SU-DHL-6 (cell line): ENCODE data around the gene MTMR8.

Experiments
- H2AFZ ChIP-seq: fragments of 200-600 bp; sonication (generic); 2 replicates; pipeline ENCODE4 v1.6.1; 2014; ENCODE audit warnings: low read depth, mild to moderate bottlenecking, moderate library complexity, mixed read lengths, antibody characterized with exemption, low read length; ENCODE audit not compliant: severe bottlenecking
- H3F3A ChIP-seq: fragments of 200-600 bp; shearing (Covaris generic); 2 replicates; pipeline ENCODE4 v1.6.0; 2016; ENCODE audit warnings: antibody characterized with exemption, mild to moderate bottlenecking; ENCODE audit not compliant: insufficient read depth
- H3K27ac ChIP-seq: fragments of 200-600 bp; sonication (generic); 2 replicates; pipeline ENCODE4 v1.5.1; 2016; ENCODE audit warnings: low read depth, mild to moderate bottlenecking, low read length, moderate library complexity, mixed read lengths
- H3K27me3 ChIP-seq: fragments of 200-600 bp; sonication (generic), shearing (Covaris generic); 2 replicates; pipeline ENCODE4 v1.6.0; 2014; ENCODE audit warnings: mild to moderate bottlenecking, low read length
- H3K36me3 ChIP-seq: fragments of 200-600 bp; sonication (generic); 2 replicates; pipeline ENCODE4 v1.6.1; 2014; ENCODE audit warnings: mild to moderate bottlenecking, low read length, mixed read lengths
- H3K4me2 ChIP-seq: fragments of 300-600, 200-600 bp; shearing (Covaris generic), sonication (generic); 2 replicates; pipeline ENCODE4 v1.6.0; 2014; ENCODE audit warnings: low read length, low read depth, mild to moderate bottlenecking; ENCODE audit not compliant: poor library complexity, severe bottlenecking
- H3K4me3 ChIP-seq: fragments of 200-600 bp; sonication (generic); 2 replicates; pipeline ENCODE4 v1.5.1; 2014; ENCODE audit warnings: antibody characterized with exemption, low read length, mild to moderate bottlenecking, mixed read lengths; ENCODE audit not compliant: insufficient read depth, poor library complexity, severe bottlenecking
- H3K79me2 ChIP-seq: fragments of 200-600 bp; sonication (generic); 2 replicates; pipeline ENCODE4 v1.6.1; 2014; ENCODE audit warnings: mild to moderate bottlenecking, low read length, moderate library complexity; ENCODE audit not compliant: insufficient read depth
- H3K9ac ChIP-seq: fragments of 200-600 bp; sonication (generic); 2 replicates; pipeline ENCODE4 v1.7.0; 2014; ENCODE audit warnings: mild to moderate bottlenecking, low read length
- H3K9me2 ChIP-seq: fragments of 200-600 bp; sonication (generic); replicated peaks from 2 replicates; pipeline ENCODE4 v1.6.1; 2014; ENCODE audit warnings: low read length; ENCODE audit not compliant: insufficient read depth
- H3K9me3 ChIP-seq: fragments of 200-600 bp; sonication (generic); 2 replicates; pipeline ENCODE4 v1.6.1; 2014; ENCODE audit warnings: low read length, mixed read lengths; ENCODE audit not compliant: insufficient read depth
- H4K20me1 ChIP-seq: fragments of 200-600 bp; sonication (generic); 2 replicates; pipeline ENCODE4 v1.6.1; 2014; ENCODE audit warnings: low read depth, mild to moderate bottlenecking, antibody characterized with exemption, low read length, moderate library complexity, mixed read lengths
- CTCF ChIP-seq: fragments of 200-600 bp; sonication (generic); IDR thresholded peaks from one replicate; pipeline ENCODE4 v1.5.1; 2017; ENCODE audit warnings: antibody characterized with exemption, mild to moderate bottlenecking, low read length, moderate library complexity; ENCODE audit not compliant: insufficient read depth, poor library complexity, severe bottlenecking
- EZH2phosphoT487 ChIP-seq: fragments of 200-600 bp; sonication (generic), shearing (Covaris generic); conservative IDR thresholded peaks from 2 replicates; pipeline ENCODE4 v1.6.1; 2018; ENCODE audit warnings: mild to moderate bottlenecking, antibody characterized with exemption, low read length, moderate library complexity, mixed read lengths

Gene MTMR8

GRCh38 chrX:64265265-64265664 is 130.0 kb downstream of the MTMR8 start:
- no peak overlapping the region for H3K27ac ChIP-seq
- no peaks in the 10 kb centered on the region for H4K20me1 ChIP-seq
- H3K9ac ChIP-seq: no peak overlapping the region
- no peak overlapping the region for H2AFZ ChIP-seq
- H3K9me2 ChIP-seq: no peaks in the 10 kb centered on the region
- no peaks in the 10 kb centered on the region for H3K27me3 ChIP-seq
- no peak for TF ChIP-seq CTCF
- no peak for TF ChIP-seq EZH2phosphoT487
- H3K4me2 ChIP-seq: no peak overlapping the region
- H3F3A ChIP-seq: no peaks in the 10 kb centered on the region
- H3K9me3 ChIP-seq: no peaks in the 10 kb centered on the region
- H3K79me2 ChIP-seq: no peaks in the 10 kb centered on the region
- no peak overlapping the region for H3K4me3 ChIP-seq
- H3K36me3 ChIP-seq: no peaks in the 10 kb centered on the region

- H2AFZ ChIP-seq: no peak within 1 kb of the TSS
- H3K4me3 ChIP-seq: no peak within 1 kb of the TSS
- no peaks in the 10 kb centered on the region for H3F3A ChIP-seq
- no peak within 1 kb of the TSS for H3K4me2 ChIP-seq
- H3K9me2 ChIP-seq: no peaks in the 10 kb centered on the region
- TF ChIP-seq EZH2phosphoT487: no peak
- TF ChIP-seq CTCF: no peak
- no peaks in the 10 kb centered on the region for H3K9me3 ChIP-seq
- no peaks in the 10 kb centered on the region for H3K79me2 ChIP-seq
- H3K27ac ChIP-seq: no peak within 1 kb of the TSS
- no peaks in the 10 kb centered on the region for H3K36me3 ChIP-seq
- H3K27me3 ChIP-seq: no peaks in the 10 kb centered on the region
- H4K20me1 ChIP-seq: no peaks in the 10 kb centered on the region
- H3K9ac ChIP-seq: no peak within 1 kb of the TSS
Measured at GRCh38 chrX:64230123-64230970, 164.9 kb downstream of the MTMR8 start, which contains the start of gene ASB12. ASB12 (minus strand) TSS chrX:64230607; CDS start chrX:64225650, 4,957 bp downstream.

- no peaks in the 10 kb centered on the region for H3K9me2 ChIP-seq
- no peak for TF ChIP-seq CTCF
- no peak for TF ChIP-seq EZH2phosphoT487
- H3K9me3 ChIP-seq: no peaks in the 10 kb centered on the region
- no peak overlapping the region for H2AFZ ChIP-seq
- no peaks in the 10 kb centered on the region for H3K36me3 ChIP-seq
- H3K4me2 ChIP-seq: no peak overlapping the region
- H4K20me1 ChIP-seq: no peaks in the 10 kb centered on the region
- H3F3A ChIP-seq: no peaks in the 10 kb centered on the region
- H3K27me3 ChIP-seq: no peaks in the 10 kb centered on the region
- H3K4me3 ChIP-seq: no peak overlapping the region
- H3K9ac ChIP-seq: no peak overlapping the region
- no peak overlapping the region for H3K27ac ChIP-seq
- H3K79me2 ChIP-seq: no peaks in the 10 kb centered on the region
Measured at GRCh38 chrX:64229154-64229553, 166.1 kb downstream of the MTMR8 start.
